Aorta (tissue), 5 donors: ENCODE data around the gene SERPINH1. TPM values are rescaled to one million over a fixed set of nuclear protein-coding genes. Genes with fewer than 3 reads are reported as not detected.
A peak's percentile ranks its signal among the peaks of the same experiment; 100 is the strongest.

Experiments used
- ATAC-seq: fragments of 200-7000 bp; cut with Tn5 transposase; one replicate; pipeline ENCODE4 v1.9.1; 2022; ENCODE audit warnings: moderate library complexity; ENCODE audit not compliant: low FRiP score
- DNase-seq, 2 donors: peaks; one replicate each; pipeline ENCODE4 v3.0.0-alpha.2; 2020
- H3K27ac ChIP-seq, 2 donors: one replicate each; pipeline ENCODE4 v1.5.1; 2013; ENCODE audit warnings: low read length in 2 of 2, mild to moderate bottlenecking in 2 of 2, moderate library complexity in 2 of 2, control low read depth in 1 of 2, inconsistent platforms in 1 of 2, low read depth in 1 of 2
- H3K27me3 ChIP-seq, 2 donors: one replicate each; pipeline ENCODE4 v1.6.1; 2013; ENCODE audit warnings: control low read depth in 1 of 2, low read length in 1 of 2, mild to moderate bottlenecking in 1 of 2, moderate library complexity in 1 of 2; ENCODE audit not compliant: insufficient read depth in 2 of 2, control insufficient read depth in 1 of 2
- H3K36me3 ChIP-seq, 2 donors: one replicate each; pipeline ENCODE4 v1.6.1; 2013; ENCODE audit warnings: control low read depth in 1 of 2, low read length in 1 of 2, mild to moderate bottlenecking in 1 of 2; ENCODE audit not compliant: insufficient read depth in 2 of 2, control insufficient read depth in 1 of 2
- H3K4me1 ChIP-seq, 2 donors: one replicate each; pipeline ENCODE4 v1.6.1; 2013; ENCODE audit warnings: low read length in 2 of 2, control low read depth in 1 of 2, mild to moderate bottlenecking in 1 of 2, moderate library complexity in 1 of 2; ENCODE audit not compliant: insufficient read depth in 2 of 2, control insufficient read depth in 1 of 2
- H3K4me3 ChIP-seq, 2 donors: one replicate each; pipeline ENCODE4 v1.5.1; 2013; ENCODE audit warnings: low read length in 2 of 2, control low read depth in 1 of 2, mild to moderate bottlenecking in 1 of 2
- H3K9me3 ChIP-seq: one replicate; pipeline ENCODE4 v1.6.1; 2013; ENCODE audit warnings: mild to moderate bottlenecking, low read length; ENCODE audit not compliant: control insufficient read depth
- WGBS, 2 donors: extraction: QIAGEN DNeasy Blood & Tissue Kit; methylation state at CpG; one replicate each; pipeline ENCODE4 v1.1.7; 2013; 5-methylcytosine and 5-hydroxymethylcytosine counted together
- intact Hi-C, 2 donors: fragments of 100-400 bp; cut with DNase I; formaldehyde crosslinking; loops; one replicate each; pipeline versions ENCODE4 v1.14.2 to v1.15.0; 2022
- polyA plus RNA-seq, 2 donors: library from polyadenylated mRNA; stranded (reverse); fragments of 200-250 nt; gene quantifications; one replicate each; pipeline ENCODE4 v1.2.3, GENCODE V29; 2013
- total RNA-seq, 2 donors: library from RNA; stranded (reverse); fragmentation: NEBNext Ultra II Directional; extraction: Animal tissue kit (Norgen Biotek cat#: 25700); gene quantifications; one replicate each; pipeline ENCODE4 v1.2.1, GENCODE V29; 2021
- donor health status: healthy with polysubstance abuse.
- donor health status: Bipolar disorder and iron deficiency.
- donor health status: DM: no; HTN: no; CAD: no.
- donor health status: DM: no; HTN: no; CAD: no.
- donor health status: DM: yes; HTN: yes; CAD: no.

Gene SERPINH1
- total and polyA plus RNA-seq, 4 donors: 59.4 to 256 (median 159) TPM

- WGBS, 2 donors: 5 to 6% methylated on average over 9 of the region's 9 CpGs
- Histone ChIP-seq H3K9me3 (no peaks in the 10 kb centered on the region), H3K4me1 (peaks cover 0 to 5% of the 10 kb centered on the region in 2 donors), H3K27me3 (no peaks in the 10 kb centered on the region), H3K27ac (peak overlapping the region; percentile 80 to 97), H3K36me3 (peaks cover 0 to 13% of the 10 kb centered on the region in 2 donors), H3K4me3 (peak overlapping the region; percentile 73)
- intact Hi-C loops: loop anchor here in 1 of 2 donors (2.0 kb wide), 1 partner anchor 17 kb away; no protein-coding TSS in a partner anchor
- ATAC-seq: peak; percentile 54
- DNase-seq: peak; percentile 86 to 96
These were observed 2.0 kb downstream of the SERPINH1 start for GRCh38 chr11:75563978-75564552.

DNA sequence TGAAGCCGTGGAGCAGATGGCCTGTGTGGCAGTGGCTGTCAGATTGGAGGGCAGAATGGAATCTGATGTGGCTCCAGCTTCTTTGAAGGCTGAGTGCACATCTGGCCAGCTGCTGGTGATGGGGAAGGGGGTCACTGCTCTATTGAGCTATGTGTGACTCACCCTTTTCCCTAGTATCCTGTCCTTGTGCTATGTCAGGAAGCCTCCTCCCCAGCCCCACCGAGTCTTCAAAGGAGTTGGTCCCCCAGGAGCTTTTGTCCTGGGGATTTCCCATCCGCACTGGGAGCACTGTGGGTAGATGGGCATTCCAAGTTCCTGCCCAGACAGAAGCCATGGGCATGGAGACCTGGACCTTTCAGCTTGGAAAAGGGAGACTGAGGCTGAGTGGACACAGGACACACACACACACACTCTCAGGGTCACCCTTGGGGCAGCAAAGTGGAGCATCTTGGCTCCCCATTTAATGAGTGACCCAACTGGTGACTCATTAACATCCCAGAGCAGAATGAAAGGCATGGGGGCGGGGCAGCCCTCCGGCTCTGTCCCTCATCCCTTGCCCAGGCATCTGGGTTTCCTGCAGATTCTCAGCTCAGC is 3.3 kb downstream of the SERPINH1 start:
- H3K36me3 ChIP-seq: peaks cover 0 to 15% of the 10 kb centered on the region in 2 donors
- ATAC-seq (peak; percentile 34), DNase-seq (peak; percentile 81 to 87)
- WGBS, 2 donors: 13 to 15% methylated on average over 5 of the region's 5 CpGs
- H3K4me1 ChIP-seq: peaks cover 0 to 5% of the 10 kb centered on the region in 2 donors
- H3K27me3 ChIP-seq: no peaks in the 10 kb centered on the region
- H3K27ac ChIP-seq: peak overlapping the region in 1 of 2 donors; percentile 70
- no peak overlapping the region for H3K4me3 ChIP-seq
- intact Hi-C loops: loop anchor here in 1 of 2 donors (2.0 kb wide), 1 partner anchor 19 kb away; no protein-coding TSS in a partner anchor
- H3K9me3 ChIP-seq: no peaks in the 10 kb centered on the region

DNA sequence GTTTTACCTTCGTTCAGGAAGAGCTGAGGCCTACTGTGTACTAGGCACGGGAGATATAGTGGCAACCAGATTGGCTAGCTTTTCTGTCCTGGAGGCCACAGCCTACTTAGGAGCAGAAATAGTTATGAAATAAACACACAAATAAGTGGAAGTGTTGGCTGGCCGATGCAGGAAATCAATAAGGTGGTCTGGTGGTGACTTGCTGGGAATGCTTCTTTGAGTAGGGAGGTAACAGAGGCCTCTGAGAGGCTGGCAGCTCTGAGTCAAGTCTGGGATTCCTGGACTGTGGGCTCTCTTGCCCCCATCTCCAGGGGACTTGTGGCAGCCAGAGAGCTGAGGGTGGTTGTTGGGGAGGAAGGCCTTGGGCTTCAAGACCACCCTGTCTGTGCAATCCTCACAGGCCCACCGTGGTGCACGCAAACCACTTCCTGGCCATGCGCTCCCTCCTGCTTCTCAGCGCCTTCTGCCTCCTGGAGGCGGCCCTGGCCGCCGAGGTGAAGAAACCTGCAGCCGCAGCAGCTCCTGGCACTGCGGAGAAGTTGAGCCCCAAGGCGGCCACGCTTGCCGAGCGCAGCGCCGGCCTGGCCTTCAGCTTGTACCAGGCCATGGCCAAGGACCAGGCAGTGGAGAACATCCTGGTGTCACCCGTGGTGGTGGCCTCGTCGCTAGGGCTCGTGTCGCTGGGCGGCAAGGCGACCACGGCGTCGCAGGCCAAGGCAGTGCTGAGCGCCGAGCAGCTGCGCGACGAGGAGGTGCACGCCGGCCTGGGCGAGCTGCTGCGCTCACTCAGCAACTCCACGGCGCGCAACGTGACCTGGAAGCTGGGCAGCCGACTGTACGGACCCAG is 4.1 kb downstream of the SERPINH1 start:
- WGBS, 2 donors: 76 to 81% methylated on average over 43 of the region's 43 CpGs
- intact Hi-C loops: loop anchor here in 1 of 2 donors (2.0 kb wide), 1 partner anchor 19 kb away; no protein-coding TSS in a partner anchor
- Histone ChIP-seq H3K4me1 (peaks cover 0 to 4% of the 10 kb centered on the region in 2 donors), H3K4me3 (no peak overlapping the region), H3K9me3 (no peaks in the 10 kb centered on the region), H3K27me3 (no peaks in the 10 kb centered on the region), H3K36me3 (peaks cover 0 to 20% of the 10 kb centered on the region in 2 donors), H3K27ac (peak overlapping the region in 1 of 2 donors; percentile 7)
- ATAC-seq (no peak), DNase-seq (no peak)

DNA sequence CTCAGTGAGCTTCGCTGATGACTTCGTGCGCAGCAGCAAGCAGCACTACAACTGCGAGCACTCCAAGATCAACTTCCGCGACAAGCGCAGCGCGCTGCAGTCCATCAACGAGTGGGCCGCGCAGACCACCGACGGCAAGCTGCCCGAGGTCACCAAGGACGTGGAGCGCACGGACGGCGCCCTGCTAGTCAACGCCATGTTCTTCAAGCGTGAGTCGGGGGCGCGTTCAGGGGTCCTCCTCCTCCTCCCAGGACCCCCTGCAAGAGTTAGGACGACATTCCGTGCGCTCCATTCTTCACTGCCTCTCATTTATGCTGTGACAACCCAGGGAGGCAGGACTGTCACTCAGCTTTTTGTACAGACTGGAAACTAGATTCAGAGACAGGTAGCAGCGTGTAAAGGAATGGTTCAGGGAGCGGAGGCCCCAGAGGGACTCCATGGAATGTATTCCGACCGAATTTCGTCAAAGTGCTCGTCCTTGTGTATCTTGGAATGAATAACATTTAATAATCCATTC is 4.8 kb downstream of the SERPINH1 start:
- Histone ChIP-seq H3K27ac (no peak overlapping the region), H3K36me3 (peaks cover 0 to 24% of the 10 kb centered on the region in 2 donors), H3K27me3 (no peaks in the 10 kb centered on the region), H3K9me3 (no peaks in the 10 kb centered on the region), H3K4me3 (no peak overlapping the region), H3K4me1 (no peaks in the 10 kb centered on the region)
- intact Hi-C loops: no loop called here
- no peak for ATAC-seq
- 78 to 80% methylated on average over 34 of the region's 34 CpGs for WGBS, 2 donors
- no peak for DNase-seq

DNA sequence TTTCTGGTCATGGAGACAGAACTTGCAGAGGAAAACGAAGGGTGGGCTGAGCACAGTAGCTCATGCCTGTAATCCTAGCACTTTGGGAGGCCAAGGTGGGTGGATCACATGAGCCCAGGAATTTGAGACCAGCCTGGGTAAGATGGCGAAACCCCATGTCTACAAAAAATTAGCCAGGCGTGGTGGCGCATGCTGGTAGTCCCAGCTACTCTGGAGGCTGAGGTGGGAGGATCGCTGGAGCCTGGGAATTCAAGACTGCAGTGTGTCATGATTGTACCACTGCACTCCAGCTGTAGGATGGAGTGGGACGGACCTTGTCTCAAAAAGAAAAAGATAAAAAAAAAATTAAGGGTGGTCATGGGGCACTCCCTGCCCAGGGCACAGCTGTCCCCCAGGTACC is 5.9 kb downstream of the SERPINH1 start:
- no peak overlapping the region for H3K27ac ChIP-seq
- intact Hi-C loops: no loop called here
- ATAC-seq (no peak), DNase-seq (no peak)
- no peaks in the 10 kb centered on the region for H3K4me1 ChIP-seq
- no peaks in the 10 kb centered on the region for H3K27me3 ChIP-seq
- no peaks in the 10 kb centered on the region for H3K9me3 ChIP-seq
- WGBS, 2 donors: 70% methylated on average over 6 of the region's 6 CpGs
- no peak overlapping the region for H3K4me3 ChIP-seq
- peaks cover 2 to 30% of the 10 kb centered on the region in 2 donors for H3K36me3 ChIP-seq

DNA sequence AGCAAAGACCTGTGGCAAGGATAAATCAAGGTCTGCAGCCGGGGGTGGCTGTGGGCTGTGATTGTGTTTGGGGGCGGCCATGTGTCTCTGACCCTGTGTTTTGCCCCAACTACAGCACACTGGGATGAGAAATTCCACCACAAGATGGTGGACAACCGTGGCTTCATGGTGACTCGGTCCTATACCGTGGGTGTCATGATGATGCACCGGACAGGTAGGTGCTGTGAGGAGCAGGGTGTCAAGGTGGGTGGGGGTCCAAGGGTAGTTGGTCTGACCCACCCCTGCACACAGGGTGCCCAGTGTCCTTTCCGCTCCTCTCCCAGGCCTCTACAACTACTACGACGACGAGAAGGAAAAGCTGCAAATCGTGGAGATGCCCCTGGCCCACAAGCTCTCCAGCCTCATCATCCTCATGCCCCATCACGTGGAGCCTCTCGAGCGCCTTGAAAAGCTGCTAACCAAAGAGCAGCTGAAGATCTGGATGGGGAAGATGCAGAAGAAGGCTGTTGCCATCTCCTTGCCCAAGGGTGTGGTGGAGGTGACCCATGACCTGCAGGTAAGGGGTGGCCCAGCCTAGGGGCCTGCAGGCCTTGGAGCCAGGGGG is 6.7 kb downstream of the SERPINH1 start:
- no peak overlapping the region for H3K27ac ChIP-seq
- intact Hi-C loops: no loop called here
- H3K9me3 ChIP-seq: no peaks in the 10 kb centered on the region
- ATAC-seq (no peak), DNase-seq (no peak)
- H3K27me3 ChIP-seq: no peaks in the 10 kb centered on the region
- WGBS, 2 donors: 75 to 77% methylated on average over 14 of the region's 14 CpGs
- no peak overlapping the region for H3K4me3 ChIP-seq
- no peaks in the 10 kb centered on the region for H3K4me1 ChIP-seq
- peaks cover 2 to 32% of the 10 kb centered on the region in 2 donors for H3K36me3 ChIP-seq

GRCh38 chr11:75570559-75571139 is 8.6 kb downstream of the SERPINH1 start:
- no peaks in the 10 kb centered on the region for H3K27me3 ChIP-seq
- H3K36me3 ChIP-seq: peaks cover 2 to 32% of the 10 kb centered on the region in 2 donors
- H3K4me3 ChIP-seq: no peak overlapping the region
- H3K4me1 ChIP-seq: no peaks in the 10 kb centered on the region
- ATAC-seq (no peak), DNase-seq (no peak)
- 61 to 63% methylated on average over 9 of the region's 9 CpGs for WGBS, 2 donors
- no peak overlapping the region for H3K27ac ChIP-seq
- intact Hi-C loops: no loop called here
- H3K9me3 ChIP-seq: no peaks in the 10 kb centered on the region

- DNase-seq: no peak
- no peaks in the 10 kb centered on the region for H3K27me3 ChIP-seq
- no peak overlapping the region for H3K4me3 ChIP-seq
- 89 to 91% methylated on average over 14 of the region's 14 CpGs for WGBS, 2 donors
- intact Hi-C loops: no loop called here
- no peaks in the 10 kb centered on the region for H3K9me3 ChIP-seq
- no peak overlapping the region for H3K27ac ChIP-seq
- H3K36me3 ChIP-seq: peaks cover 2 to 29% of the 10 kb centered on the region in 2 donors
- no peak for ATAC-seq
- no peaks in the 10 kb centered on the region for H3K4me1 ChIP-seq
These were observed 9.6 kb downstream of the SERPINH1 start for GRCh38 chr11:75571625-75572024.
